GM21367 (cell line): Measurements from ENCODE around the gene PTPRS.

Experiments
- ATAC-seq: cut with Tn5 transposase; IDR thresholded peaks from one replicate; pipeline ENCODE4 v1.9.1; 2021; ENCODE audit not compliant: unreplicated experiment

The PTPRS gene

GRCh38 chr19:5309438-5310204 is 31.0 kb downstream of the PTPRS start:
- ATAC-seq, result no peak

DNA sequence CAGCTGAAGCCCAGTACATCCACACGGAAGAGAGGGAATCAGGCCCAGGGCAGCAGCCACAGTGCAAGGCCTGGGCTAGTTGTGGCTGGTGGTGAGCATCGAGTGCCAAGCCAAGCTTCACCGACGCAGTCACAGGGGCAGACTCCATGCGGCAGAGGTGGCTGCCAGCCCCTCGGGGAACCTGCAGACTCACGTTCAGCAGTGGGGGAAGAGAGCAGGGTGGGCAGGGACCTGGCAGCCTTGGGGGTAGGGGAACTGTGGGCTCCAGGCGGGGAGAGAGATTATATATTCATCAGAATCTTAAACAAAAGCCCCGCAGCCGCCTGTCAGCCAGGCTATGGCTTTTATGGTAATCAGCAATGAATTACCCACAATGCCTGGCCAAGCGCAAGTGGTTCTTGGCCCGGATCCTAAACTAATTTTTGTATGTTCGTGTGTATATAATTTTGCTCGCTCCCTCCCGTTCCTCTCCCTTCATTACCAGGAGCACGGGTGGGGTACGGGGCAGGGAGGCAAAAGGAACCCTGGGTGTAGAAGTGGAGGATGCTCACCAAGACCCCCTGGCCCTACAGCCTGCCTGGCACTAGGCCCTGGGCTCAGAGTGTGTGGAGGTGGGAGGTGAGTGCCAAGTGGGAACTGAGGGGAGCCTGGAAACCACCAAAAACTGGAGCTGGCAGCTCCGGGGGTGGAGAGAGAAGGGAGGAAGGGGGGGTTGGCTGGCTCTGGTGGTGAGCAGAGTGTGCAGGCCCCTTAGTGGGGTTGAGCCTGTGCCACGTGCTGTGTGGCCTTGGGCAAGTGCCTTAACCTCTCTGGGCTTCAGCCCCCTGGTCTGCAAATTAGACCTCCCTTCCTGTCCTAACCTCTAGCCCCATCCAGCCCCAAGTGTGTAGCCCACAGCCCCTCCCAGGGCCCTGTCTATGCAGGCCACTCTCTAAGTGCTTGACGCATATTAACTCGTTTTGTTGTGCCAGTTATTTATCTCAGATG is 31.9 kb downstream of the PTPRS start:
- no peak for ATAC-seq

DNA sequence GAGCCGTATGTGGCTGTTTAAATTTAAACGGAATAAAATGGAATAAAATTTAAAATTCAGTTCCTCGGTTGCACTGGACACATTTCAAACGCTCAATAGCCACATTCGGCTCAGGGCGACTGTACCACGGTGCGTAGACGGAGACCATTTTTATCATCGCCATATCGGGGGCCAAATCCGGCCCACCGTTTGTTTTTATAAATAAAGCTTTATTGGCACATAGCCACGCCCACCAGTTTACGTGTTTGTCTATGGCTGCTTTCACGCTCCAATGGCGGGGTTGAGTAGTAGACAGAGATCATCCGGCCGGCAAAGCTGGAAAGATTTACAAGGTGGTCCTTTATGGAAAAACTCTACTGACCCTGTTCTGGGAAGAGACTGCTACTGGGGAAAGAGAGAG is 33.0 kb downstream of the PTPRS start:
- ATAC-seq, result no peak

GRCh38 chr19:5305163-5305562 is 35.4 kb downstream of the PTPRS start:
- no peak for ATAC-seq

- no peak for ATAC-seq
Measured at GRCh38 chr19:5304486-5304885, 36.1 kb downstream of the PTPRS start.

DNA sequence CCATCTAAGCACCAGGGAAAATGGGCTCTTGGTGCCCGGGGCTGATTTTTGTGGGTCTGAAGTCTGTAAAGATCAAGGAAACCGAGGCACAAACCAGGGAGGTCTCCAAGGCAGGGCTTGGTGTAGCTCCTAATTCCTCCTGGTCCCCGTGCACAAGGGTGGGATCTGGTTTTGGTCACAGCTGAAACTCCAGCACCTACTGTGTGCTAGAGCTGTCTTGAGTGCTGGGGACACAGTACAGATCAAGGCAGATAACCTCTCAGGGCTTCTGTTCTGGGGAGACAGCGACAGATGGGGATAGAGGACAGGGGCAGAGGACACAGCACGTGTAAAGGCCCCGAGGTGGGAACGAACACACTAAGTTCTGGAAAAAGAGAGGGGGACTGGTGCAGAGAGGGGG is 37.4 kb downstream of the PTPRS start:
- ATAC-seq, result no peak

- no peak for ATAC-seq
Measured at GRCh38 chr19:5302396-5302795, 38.2 kb downstream of the PTPRS start.

DNA sequence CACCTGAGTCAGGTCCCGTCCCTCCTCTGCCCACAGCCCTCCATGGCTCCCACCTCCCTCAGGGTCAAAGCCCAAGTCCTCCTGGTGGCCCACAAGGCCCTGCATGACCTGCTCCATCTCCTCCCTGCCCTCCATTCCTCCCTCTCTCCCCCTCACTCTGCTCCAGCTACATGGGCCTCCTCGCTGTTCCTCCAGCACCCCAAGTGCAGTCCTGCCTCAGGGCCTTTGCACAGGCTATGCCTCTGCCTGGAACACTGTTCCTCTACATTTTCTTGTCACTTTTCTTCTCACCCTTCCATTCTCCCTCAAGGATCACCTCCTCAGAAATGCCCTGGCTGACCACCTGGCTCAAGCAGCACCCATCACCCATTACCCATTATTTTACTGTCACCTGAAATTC is 41.5 kb downstream of the PTPRS start:
- ATAC-seq, result no peak

GRCh38 chr19:5298471-5298901 is 42.1 kb downstream of the PTPRS start:
- no peak for ATAC-seq

- ATAC-seq, result no peak
Measured at GRCh38 chr19:5297272-5297669, 43.3 kb downstream of the PTPRS start.

DNA sequence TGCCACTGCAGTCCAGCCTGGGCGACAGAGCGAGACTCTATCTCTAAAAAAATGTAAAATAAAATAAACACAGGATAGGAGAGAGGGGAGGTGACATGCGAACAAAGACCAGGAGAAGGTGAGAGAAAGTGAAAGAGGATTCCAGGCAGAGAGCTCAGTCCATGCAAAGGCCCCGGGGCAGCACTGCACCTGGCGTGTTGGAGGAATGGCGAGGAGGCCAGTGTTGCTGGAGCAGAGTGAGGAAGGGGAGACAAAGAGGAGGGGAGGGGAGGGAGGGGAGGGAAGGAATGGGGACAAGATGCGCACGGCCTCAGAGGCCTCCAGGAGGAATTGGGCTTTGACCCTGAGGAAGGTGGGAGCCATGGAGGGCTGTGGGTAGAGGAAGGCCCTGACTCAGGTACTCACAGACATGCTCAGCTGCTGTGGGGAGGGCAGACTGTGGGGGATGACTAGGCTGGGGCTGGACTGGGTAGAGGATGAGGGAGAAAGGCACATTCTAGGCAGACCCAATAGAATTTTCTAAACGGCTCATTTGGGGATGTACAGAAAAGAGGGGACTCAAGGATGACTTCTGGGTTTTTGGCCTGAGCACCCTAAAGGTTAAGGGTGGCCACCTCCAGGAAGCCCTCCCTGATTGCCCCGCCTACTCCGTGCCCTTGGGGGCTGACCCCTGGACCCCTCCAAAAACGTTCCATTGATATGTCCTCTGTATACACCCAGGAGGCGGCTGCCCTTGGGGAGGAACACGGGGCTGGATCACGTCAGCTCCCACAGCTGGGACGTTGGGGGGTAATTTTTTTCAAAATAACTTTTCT is 43.9 kb downstream of the PTPRS start:
- no peak for ATAC-seq

- no peak for ATAC-seq
Measured at GRCh38 chr19:5296021-5296420, 44.6 kb downstream of the PTPRS start.

DNA sequence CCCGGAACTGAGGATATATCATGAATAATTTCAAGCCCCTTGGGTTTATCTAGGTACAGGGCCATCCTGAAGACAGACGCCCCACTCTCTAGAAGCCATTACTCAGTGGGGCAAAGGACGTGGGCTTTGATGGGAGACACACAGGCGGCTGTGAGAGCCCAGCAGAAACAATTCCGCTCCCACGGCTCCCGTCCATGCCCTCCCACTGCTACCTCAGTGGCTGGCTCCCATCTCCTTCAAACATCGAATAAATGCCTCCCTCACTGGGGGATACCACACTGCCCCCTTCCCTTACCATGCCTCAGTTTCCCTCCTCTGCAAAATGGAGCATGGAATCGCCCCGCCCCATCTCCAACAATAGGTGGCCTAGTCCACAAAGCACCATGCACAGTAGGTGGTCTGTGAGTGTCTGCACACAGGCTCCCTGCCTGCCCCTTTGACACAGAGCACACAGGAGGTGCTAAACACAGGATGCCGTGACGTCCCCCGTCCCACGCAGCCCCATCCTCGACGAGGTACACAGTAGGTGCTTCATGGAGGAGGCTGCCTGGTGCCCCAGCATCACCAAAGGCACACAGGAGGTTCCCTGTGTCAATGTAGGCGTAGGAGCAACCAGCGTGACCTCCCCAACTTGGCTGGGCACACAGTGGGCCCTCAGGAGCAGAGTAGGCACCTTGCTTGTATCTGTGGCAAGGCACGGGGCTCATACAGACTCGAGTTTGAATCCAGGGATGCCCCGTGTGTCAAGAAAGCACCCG is 46.0 kb downstream of the PTPRS start:
- no peak for ATAC-seq

- ATAC-seq, result no peak
Measured at GRCh38 chr19:5293612-5294378, 46.8 kb downstream of the PTPRS start.

- no peak for ATAC-seq
Measured at GRCh38 chr19:5292822-5293611, 47.6 kb downstream of the PTPRS start.

DNA sequence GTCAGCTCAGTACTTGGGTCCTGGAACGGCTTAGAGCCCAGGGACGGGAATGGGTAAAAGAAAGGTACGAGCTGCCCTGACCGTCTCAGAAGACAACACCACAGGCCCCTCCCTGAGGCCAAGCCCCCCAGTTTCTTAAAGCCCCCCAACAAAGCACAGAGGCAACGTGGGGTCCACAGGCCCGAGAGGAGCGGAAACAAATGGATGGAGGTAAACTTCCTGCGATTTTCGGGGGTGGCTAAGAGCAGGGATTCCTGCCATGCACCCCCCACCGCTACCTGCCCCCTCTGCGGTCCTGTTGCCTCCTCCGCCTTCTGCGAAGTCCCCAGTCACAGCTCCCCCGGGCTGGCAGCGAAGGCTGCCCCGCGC is 48.2 kb downstream of the PTPRS start:
- ATAC-seq, result no peak

- ATAC-seq, result no peak
Measured at GRCh38 chr19:5291588-5292193, 48.9 kb downstream of the PTPRS start.
